ELF-1 (cell line): ENCODE data around the gene FARS2.

Experiments used
- DNase-seq: peaks from one replicate; pipeline ENCODE4 v3.0.0-alpha.2; 2016; ENCODE audit warnings: low read depth, low spot score

Gene FARS2

DNA sequence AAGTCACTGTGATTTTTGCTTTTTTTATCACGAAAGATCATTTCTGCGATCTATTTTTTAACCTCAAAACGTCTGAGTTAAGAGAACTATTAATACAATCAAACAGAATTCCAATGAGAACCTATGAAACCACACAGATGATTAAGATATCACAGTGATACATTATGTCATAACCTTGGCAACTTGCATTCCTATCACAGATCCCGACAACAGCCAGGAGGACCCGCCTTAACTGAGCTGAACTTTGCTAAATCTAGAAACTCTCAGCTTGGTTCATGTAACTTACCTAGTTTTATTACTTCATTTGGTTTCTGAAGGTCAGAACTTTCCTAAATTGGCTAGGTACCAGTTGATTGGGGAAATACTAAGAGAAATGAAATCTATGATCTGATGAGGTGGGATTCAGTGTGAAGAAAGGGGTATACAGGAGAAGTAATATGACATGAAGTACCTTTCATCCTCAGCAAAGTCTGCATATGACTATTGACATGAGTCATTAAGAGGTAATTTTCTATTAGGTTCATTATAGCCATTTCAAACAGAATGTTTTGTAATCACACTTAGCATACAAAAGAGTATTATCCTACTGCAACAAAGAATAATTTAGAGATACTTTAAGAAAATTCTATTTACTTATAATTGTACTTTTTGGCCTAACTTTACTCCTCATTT lies 11.7 kb upstream of the FARS2 start:
- no peak for DNase-seq

GRCh38 chr6:5250451-5250850 lies 10.9 kb upstream of the FARS2 start:
- DNase-seq, result no peak

DNA sequence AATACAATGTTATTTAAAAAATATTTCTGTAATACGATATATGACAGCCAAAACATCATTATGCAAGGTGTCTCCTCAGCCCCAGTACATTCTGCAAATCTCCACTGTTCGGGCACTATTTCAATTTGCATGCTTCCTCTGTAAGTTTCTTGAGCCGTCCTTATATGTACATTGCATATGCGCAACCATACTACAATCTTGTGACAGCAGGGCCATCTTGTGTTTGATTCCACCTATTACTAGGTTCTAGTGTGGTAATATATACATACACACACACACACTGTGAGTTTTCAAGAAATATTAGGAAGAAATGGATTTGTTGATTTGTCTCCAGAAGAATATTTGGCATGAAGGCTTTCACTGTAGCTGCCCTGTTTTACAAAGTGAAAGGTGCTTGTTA lies 10.4 kb upstream of the FARS2 start:
- no peak for DNase-seq

GRCh38 chr6:5256952-5257351 lies 4.4 kb upstream of the FARS2 start:
- DNase-seq, result no peak

DNA sequence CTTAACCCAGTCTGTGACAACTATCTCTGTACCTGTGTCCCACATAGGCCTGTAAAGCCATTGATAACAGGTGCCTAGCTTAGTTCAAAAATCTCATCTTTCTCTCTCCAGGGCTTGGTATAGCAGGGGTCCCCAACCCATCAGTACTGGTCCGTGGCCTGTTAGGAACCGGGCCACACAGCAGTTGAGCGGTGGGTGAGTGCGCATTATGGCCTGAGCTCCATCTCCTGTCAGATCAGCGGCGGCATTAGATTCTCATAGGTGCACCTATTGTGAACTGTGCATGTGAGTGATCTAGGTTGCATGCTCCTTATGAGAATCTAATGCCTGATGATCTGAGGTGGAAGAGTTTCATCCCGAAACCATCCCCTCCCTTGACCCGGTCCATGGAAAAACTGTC lies 3.9 kb upstream of the FARS2 start:
- no peak for DNase-seq

DNA sequence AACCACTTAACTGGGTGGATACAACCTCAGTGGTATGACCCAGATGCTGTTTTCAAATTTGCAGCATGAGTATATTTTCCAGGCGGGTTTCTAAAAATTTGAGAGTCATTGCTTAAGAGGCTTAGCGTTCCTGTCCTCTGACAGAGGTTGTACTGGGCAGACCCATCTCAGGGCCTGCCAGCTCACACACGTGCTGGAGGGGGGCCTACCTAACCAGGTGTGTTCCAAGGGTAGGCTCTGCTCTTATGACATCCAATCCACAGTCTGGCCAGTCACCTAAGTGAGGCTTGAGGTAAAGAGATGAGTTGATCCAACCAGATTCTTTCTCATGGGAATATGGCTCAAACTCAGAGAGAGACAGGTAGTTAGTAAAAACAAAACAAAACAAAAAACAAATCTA lies 1.9 kb upstream of the FARS2 start:
- DNase-seq, result no peak

- peak; percentile 62 for DNase-seq
Measured at GRCh38 chr6:5260111-5260620, 1.1 kb upstream of the FARS2 start.

DNA sequence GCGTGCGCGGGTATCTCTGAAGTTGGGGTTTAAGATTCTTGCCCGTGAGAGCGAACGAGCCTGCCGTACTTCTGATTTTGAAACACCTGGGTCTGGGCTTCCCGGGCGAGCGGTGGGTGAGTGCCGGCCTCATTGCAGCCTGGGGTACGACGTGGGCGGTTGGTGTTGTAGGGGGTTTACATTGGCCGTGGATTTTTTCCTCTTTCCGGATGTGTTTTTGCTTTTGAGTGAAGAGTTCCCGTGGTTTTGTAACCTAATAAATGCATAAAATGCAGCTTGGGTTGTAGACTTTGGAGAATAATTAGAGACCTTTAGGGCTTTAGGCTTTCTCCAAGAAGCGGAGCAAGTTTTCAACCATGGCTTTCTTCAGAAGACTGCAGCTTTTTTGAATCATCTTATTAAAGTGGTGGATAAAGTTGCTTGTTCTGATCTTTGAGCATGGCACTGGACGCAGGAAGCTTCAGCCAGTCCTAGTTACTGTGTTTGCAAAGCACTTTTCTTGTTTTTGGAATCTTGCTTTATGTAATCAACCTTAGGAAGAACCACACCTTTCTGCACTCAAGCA lies 314 bp downstream of the FARS2 start:
- peak; percentile 8 for DNase-seq

GRCh38 chr6:5266423-5266822 lies 5.1 kb downstream of the FARS2 start:
- no peak for DNase-seq

DNA sequence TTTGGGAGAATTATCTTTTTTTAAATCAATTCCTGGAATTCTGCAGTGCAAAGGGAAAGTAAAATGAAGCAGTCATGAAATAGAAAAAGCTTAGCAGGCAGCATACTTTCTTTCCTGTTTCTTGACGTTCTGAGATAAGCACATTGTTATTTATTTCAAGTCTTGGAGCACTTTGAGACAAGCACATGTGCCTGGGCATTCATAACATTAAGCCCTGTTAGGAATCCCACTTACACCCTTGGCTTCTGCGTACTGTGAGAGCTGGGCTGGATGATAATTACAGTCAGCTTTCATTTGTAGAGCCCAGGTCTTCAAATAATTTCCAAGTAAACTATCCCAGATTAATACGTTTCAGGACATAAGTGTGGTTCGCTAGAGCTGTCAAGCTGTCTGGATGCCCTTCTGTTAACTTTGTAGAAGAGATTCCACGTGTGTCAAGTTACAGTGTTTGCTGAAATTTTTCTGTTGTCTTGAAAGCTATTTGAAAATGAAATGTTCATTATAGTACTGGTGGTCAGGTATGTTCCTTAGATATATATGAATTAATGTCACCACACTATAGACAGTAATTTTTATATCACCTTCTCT lies 8.9 kb downstream of the FARS2 start:
- no peak for DNase-seq

DNA sequence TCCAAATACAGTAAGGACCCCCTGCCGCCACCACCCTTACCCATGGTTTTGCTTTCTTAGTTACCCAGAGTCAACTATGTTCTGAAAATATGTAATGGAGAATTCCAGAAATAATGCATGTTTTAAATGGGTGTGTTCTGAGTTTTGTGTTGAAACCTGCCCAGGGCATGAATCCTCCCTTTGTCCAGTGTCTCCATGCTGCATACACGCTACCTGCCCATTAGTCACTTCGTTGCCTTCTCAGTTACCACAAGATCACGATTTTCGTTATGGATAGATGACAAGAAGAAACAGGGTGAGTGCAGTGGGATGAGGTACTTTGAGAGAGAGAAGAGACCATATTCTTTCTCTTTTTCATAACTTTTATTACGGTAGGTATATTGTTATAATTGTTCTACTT lies 10.6 kb downstream of the FARS2 start:
- DNase-seq, result no peak

DNA sequence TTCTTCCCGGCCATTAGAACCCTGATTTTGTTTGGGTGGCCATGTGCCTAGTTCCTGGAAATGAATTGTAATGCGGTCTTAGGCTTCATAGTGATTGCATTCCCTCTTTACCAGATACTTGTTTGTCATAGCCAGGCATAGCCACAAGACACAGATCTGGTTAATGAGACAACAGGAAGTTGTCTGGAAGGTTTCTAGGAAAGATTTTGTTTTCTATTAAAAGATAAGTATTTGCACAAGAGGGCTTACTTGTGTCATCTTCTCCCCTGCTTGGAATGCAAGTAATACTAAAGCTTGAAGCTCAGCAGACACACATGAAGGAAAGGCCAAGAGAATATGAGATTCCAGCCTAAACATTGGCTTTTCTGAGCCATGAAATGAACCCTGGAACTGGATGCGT lies 12.9 kb downstream of the FARS2 start:
- no peak for DNase-seq

DNA sequence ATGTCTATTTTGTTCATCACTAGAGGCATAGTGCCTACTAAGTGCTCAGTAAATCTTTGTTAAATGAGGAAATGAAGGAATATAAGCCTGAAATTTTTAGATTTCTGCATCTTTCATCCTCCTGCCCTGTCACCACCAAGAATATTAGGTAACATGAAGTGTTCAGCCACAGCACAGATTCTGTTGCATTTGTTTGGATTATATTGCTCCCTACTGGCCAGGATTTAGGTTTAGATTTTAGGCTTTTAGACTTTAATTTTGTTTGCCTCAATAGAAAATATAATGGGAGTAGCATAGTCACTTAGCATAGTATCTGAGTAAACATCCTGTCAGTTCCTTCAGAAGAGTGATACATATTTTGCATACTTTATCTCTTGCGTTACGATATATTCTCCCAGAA lies 14.2 kb downstream of the FARS2 start:
- no peak for DNase-seq

DNA sequence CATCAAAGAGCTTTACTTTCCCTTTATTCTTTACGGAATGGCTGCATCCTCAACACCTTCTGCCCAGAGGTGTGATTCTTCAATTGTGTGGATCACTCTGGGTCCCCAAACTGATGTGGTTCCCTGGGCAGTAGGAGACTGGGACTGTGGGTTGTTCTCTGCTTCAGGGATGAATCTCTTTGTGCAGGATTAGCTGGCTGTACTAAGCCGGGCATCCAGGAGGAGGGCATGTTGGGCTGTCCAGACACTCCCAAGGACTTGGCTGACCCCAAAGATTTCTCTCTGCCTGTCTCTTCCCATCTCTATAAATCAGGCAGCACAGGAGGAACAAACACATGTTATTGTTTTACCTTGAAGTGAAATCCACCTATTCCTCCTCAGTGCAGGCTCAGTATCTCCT lies 15.3 kb downstream of the FARS2 start:
- DNase-seq, result no peak

DNA sequence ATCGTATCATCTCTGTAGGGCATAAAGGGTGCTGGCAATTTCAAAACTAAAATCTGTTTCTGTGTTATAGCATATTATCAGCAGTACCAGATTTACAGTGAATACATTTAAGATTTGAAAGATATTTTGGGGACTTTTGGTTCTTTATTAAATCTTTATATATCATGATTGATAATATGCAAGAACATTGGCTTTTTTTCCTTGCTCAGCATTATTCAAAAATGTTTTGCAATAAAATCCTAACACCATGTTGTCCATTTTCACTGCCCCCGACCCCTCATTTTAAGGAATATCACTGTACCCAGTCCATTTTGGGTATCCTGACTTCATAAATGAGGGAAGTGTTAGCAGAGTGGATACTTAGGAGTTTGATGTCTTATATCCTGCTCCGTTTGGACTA lies 16.3 kb downstream of the FARS2 start:
- DNase-seq, result no peak

DNA sequence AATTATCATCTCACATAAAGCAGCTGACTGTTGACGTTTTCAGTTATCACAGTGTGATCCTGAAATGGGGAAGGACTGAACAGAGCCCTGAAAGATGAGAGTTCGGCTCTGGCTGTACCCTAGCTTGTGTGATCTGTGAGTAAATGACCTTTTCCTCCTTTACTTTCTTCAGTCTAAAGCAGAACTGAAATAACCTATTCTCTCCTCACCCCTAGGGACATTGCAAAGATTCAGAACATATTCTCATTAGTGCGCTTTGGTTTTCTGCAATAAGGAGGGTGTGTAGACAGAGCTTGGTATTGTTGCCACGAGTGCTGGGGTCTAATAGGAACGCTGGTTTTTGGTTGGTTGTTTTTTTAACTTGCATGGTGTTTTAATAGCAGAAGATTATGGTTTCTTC lies 16.7 kb downstream of the FARS2 start:
- no peak for DNase-seq

DNA sequence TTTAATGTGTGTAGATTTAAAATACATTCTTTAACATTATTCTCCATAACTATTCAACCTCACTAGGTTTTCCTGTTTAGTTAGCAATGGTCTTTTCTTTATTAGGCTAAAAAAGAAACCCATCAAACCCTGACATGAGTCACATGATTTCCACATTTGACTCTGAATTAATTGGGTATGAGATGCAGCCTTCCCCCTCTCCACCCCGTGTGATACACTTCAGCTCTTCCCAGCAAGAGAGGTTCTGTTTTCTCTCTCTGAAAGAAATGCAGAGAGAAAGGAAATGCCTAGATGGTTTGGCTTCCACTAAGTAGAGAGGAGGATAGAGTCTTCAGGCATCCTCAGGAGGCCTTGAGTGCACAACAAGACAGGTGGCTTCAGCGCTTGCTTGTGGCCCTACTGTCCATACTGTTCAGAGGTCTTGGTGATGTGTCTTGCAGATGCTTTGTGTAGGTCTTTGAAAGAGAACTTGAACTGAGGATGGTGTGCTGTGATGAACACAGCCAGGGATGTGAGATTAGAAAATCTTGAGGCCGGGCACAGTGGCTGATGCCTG lies 17.3 kb downstream of the FARS2 start:
- no peak for DNase-seq

- DNase-seq, result no peak
Measured at GRCh38 chr6:5279891-5280338, 18.6 kb downstream of the FARS2 start.

DNA sequence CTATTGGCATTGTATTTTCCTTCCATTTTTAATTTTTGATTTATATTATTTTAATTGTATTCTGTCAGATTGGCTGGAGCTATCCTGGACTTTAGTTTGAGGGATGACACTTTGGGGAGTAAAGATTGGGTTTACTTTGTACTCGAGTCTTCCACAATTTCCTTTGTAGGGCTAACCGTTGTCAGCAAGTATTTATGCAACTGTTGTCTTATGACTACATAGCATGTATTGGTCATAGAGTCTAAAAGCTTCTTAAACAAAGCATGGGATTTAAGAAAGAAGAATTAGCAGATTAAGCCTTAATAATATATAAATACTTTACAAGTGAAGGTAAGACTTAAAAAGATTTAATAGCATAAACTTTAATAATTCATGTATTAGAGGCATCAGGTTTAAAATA lies 19.6 kb downstream of the FARS2 start:
- no peak for DNase-seq

DNA sequence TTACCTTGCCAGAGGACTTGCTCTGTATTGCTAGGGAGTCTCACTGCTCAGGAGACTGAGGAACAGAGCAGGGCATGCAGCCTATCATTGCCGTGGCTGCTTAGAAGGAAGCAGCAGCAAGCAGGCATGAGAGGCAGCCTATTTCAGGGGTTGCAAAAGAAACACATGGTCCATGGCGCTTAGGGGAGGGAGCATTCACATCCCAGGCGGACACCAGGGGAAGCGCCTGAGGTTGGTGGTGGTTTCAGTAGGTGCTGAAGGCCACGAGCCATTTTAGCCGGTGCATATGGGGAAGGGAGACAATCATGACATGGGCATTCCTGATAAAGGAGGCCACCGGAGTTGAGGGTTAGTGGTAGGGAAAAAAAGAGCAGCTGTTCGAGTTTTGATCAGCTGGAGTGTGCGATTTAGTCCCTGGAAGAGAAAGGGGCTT lies 20.9 kb downstream of the FARS2 start:
- no peak for DNase-seq

- DNase-seq, result no peak
Measured at GRCh38 chr6:5285081-5285480, 23.8 kb downstream of the FARS2 start.

GRCh38 chr6:5285526-5285925 lies 24.2 kb downstream of the FARS2 start:
- DNase-seq, result no peak

DNA sequence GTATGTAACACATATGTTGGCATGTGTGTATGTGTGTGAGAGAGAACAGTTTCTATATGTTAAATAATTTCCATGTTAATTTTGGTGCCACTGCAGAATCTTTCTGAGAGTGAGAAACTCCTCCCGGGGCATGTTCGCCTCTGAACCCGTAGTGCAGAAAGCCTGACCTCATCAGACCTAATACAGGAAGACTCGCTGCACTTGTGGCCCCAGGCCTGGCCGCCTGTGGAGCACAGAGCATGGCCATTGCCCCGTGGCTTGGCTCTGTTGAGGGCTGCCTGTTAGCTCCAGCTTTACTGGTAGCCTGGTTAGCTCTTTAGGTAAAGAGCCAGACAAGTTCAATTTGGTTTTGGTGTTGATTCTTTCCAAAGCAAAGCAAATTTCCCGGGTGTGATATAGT lies 25.5 kb downstream of the FARS2 start:
- peak; percentile 21 for DNase-seq
